ENCODE results near the gene G3BP2.

- TF ChIP-seq POLR2A (IDR thresholded peaks at IDR 0.05) (no peak), POLR2AphosphoS5 (IDR thresholded peaks at IDR 0.05) (no peak), EP300 (IDR thresholded peaks at IDR 0.05) (no peak)
- TF ChIP-seq, protein P1, sequence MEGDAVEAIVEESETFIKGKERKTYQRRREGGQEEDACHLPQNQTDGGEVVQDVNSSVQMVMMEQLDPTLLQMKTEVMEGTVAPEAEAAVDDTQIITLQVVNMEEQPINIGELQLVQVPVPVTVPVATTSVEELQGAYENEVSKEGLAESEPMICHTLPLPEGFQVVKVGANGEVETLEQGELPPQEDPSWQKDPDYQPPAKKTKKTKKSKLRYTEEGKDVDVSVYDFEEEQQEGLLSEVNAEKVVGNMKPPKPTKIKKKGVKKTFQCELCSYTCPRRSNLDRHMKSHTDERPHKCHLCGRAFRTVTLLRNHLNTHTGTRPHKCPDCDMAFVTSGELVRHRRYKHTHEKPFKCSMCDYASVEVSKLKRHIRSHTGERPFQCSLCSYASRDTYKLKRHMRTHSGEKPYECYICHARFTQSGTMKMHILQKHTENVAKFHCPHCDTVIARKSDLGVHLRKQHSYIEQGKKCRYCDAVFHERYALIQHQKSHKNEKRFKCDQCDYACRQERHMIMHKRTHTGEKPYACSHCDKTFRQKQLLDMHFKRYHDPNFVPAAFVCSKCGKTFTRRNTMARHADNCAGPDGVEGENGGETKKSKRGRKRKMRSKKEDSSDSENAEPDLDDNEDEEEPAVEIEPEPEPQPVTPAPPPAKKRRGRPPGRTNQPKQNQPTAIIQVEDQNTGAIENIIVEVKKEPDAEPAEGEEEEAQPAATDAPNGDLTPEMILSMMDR (IDR thresholded peaks at IDR 0.05) = no peak
Observed at GRCh38 chr4:75672461-75673026, 667 bp downstream of the G3BP2 start.
